ENCODE results near the gene PTMA. TPM values are rescaled to one million over a fixed set of nuclear protein-coding genes. Genes with fewer than 3 reads are reported as not detected.

Gene PTMA
- total and polyA plus RNA-seq, 5 donors from 2014 or later, result 1,458 to 2,131 (median 2,011) TPM

- H3K9me3 Mint-ChIP-seq, result no peaks in the 10 kb centered on the region
- ATAC-seq (ENCODE audit: low read depth in 2 of 2), result no peak
- no peaks in the 10 kb centered on the region for H3K4me1 Mint-ChIP-seq
These were observed 14.4 kb upstream of the PTMA start for GRCh38 chr2:231693956-231694355.

GRCh38 chr2:231696004-231696367, 12.3 kb upstream of the PTMA start:
- Histone ChIP-seq H3K27ac (ENCODE audit: insufficient read depth, low read length, poor library complexity, severe bottlenecking) (no peak overlapping the region), H3K36me3 (ENCODE audit: control insufficient read depth, insufficient read depth, low read length) (no peaks in the 10 kb centered on the region), H3K27me3 (ENCODE audit: control insufficient read depth, insufficient read depth, low read length) (no peaks in the 10 kb centered on the region), H3K9me3 (ENCODE audit: control insufficient read depth in 2 of 2, low read length in 2 of 2) (no peaks in the 10 kb centered on the region), H3K4me1 (ENCODE audit: control insufficient read depth, insufficient read depth, low read length, poor library complexity, severe bottlenecking) (no peaks in the 10 kb centered on the region), H3K4me3 (ENCODE audit: low read depth, low read length) (no peak overlapping the region)
- Mint-ChIP-seq H3K36me3 (no peaks in the 10 kb centered on the region), H3K27ac (no peak overlapping the region), H3K27me3 (peaks cover 5% of the 10 kb centered on the region), H3K9me3 (no peaks in the 10 kb centered on the region), H3K4me1 (no peaks in the 10 kb centered on the region), H3K4me3 (no peak overlapping the region)
- DNase-seq, result no peak
- no peak for ATAC-seq (ENCODE audit: low read depth in 2 of 2)

More at GRCh38 chr2:231693956-231694355, 14.4 kb upstream of the PTMA start:
- Histone ChIP-seq H3K9me3 (ENCODE audit: control insufficient read depth in 2 of 2, low read length in 2 of 2) (no peaks in the 10 kb centered on the region), H3K4me3 (ENCODE audit: low read depth, low read length) (no peak overlapping the region), H3K4me1 (ENCODE audit: control insufficient read depth, insufficient read depth, low read length, poor library complexity, severe bottlenecking) (no peaks in the 10 kb centered on the region), H3K36me3 (ENCODE audit: control insufficient read depth, insufficient read depth, low read length) (no peaks in the 10 kb centered on the region), H3K27me3 (ENCODE audit: control insufficient read depth, insufficient read depth, low read length) (no peaks in the 10 kb centered on the region), H3K27ac (ENCODE audit: insufficient read depth, low read length, poor library complexity, severe bottlenecking) (no peak overlapping the region)
- H3K36me3 Mint-ChIP-seq, result no peaks in the 10 kb centered on the region
- H3K27ac Mint-ChIP-seq, result peak overlapping the region in 1 of 3 donors; percentile 36
- DNase-seq, result no peak
- peaks cover 5% of the 10 kb centered on the region for H3K27me3 Mint-ChIP-seq
- no peak overlapping the region for H3K4me3 Mint-ChIP-seq

- H3K36me3 ChIP-seq (ENCODE audit: control insufficient read depth, insufficient read depth, low read length), result no peaks in the 10 kb centered on the region
- DNase-seq (no peak), ATAC-seq (ENCODE audit: low read depth in 2 of 2) (no peak)
- Mint-ChIP-seq H3K4me3 (no peak overlapping the region), H3K4me1 (peaks cover 0 to 3% (median 1%) of the 10 kb centered on the region in 4 donors), H3K27me3 (peaks cover 5% of the 10 kb centered on the region), H3K9me3 (no peaks in the 10 kb centered on the region), H3K27ac (no peak overlapping the region), H3K36me3 (peaks cover 2% of the 10 kb centered on the region)
- no peak overlapping the region for H3K27ac ChIP-seq (ENCODE audit: insufficient read depth, low read length, poor library complexity, severe bottlenecking)
- H3K27me3 ChIP-seq (ENCODE audit: control insufficient read depth, insufficient read depth, low read length), result no peaks in the 10 kb centered on the region
- no peaks in the 10 kb centered on the region for H3K9me3 ChIP-seq (ENCODE audit: control insufficient read depth in 2 of 2, low read length in 2 of 2)
- H3K4me3 ChIP-seq (ENCODE audit: low read depth, low read length), result no peak overlapping the region
- no peaks in the 10 kb centered on the region for H3K4me1 ChIP-seq (ENCODE audit: control insufficient read depth, insufficient read depth, low read length, poor library complexity, severe bottlenecking)
These were observed 9.3 kb upstream of the PTMA start for GRCh38 chr2:231699006-231699405.

GRCh38 chr2:231701456-231702373, 6.6 kb upstream of the PTMA start:
- peaks cover 0 to 22% (median 13%) of the 10 kb centered on the region in 4 donors for H3K4me1 Mint-ChIP-seq
- H3K4me1 ChIP-seq (ENCODE audit: control insufficient read depth, insufficient read depth, low read length, poor library complexity, severe bottlenecking), result peaks cover 15% of the 10 kb centered on the region
- no peaks in the 10 kb centered on the region for H3K9me3 ChIP-seq (ENCODE audit: control insufficient read depth in 2 of 2, low read length in 2 of 2)
- H3K4me3 Mint-ChIP-seq, result no peak overlapping the region
- H3K4me3 ChIP-seq (ENCODE audit: low read depth, low read length), result no peak overlapping the region
- H3K27me3 ChIP-seq (ENCODE audit: control insufficient read depth, insufficient read depth, low read length), result no peaks in the 10 kb centered on the region
- H3K36me3 Mint-ChIP-seq, result peaks cover 4% of the 10 kb centered on the region
- H3K27ac Mint-ChIP-seq, result no peak overlapping the region
- DNase-seq (no peak), ATAC-seq (ENCODE audit: low read depth in 2 of 2) (no peak)
- no peaks in the 10 kb centered on the region for H3K9me3 Mint-ChIP-seq
- H3K27ac ChIP-seq (ENCODE audit: insufficient read depth, low read length, poor library complexity, severe bottlenecking), result no peak overlapping the region
- no peaks in the 10 kb centered on the region for H3K36me3 ChIP-seq (ENCODE audit: control insufficient read depth, insufficient read depth, low read length)
- peaks cover under 1% of the 10 kb centered on the region for H3K27me3 Mint-ChIP-seq

- Histone ChIP-seq H3K36me3 (ENCODE audit: control insufficient read depth, insufficient read depth, low read length) (no peaks in the 10 kb centered on the region), H3K9me3 (ENCODE audit: control insufficient read depth in 2 of 2, low read length in 2 of 2) (no peaks in the 10 kb centered on the region), H3K4me3 (ENCODE audit: low read depth, low read length) (no peak overlapping the region), H3K27ac (ENCODE audit: insufficient read depth, low read length, poor library complexity, severe bottlenecking) (no peak overlapping the region), H3K27me3 (ENCODE audit: control insufficient read depth, insufficient read depth, low read length) (no peaks in the 10 kb centered on the region), H3K4me1 (ENCODE audit: control insufficient read depth, insufficient read depth, low read length, poor library complexity, severe bottlenecking) (peaks cover 21% of the 10 kb centered on the region)
- peaks cover 0 to 5% (median 0%) of the 10 kb centered on the region in 7 donors for H3K9me3 Mint-ChIP-seq
- H3K4me3 Mint-ChIP-seq, result peak overlapping the region in 3 of 4 donors; percentile 79 to 92 (median 85)
- no peak for ATAC-seq (ENCODE audit: low read depth in 2 of 2)
- H3K4me1 Mint-ChIP-seq, result peaks cover 0 to 32% (median 16%) of the 10 kb centered on the region in 4 donors
- DNase-seq, result no peak
- H3K27ac Mint-ChIP-seq, result peak overlapping the region in 2 of 3 donors; percentile 14 to 65
- peaks cover 7% of the 10 kb centered on the region for H3K36me3 Mint-ChIP-seq
- H3K27me3 Mint-ChIP-seq, result peaks cover 13% of the 10 kb centered on the region
These were observed 4.3 kb upstream of the PTMA start for GRCh38 chr2:231704017-231704416.

- peaks cover 0 to 5% (median 0%) of the 10 kb centered on the region in 7 donors for H3K9me3 Mint-ChIP-seq
- peak overlapping the region; percentile 100 for H3K27ac ChIP-seq (ENCODE audit: insufficient read depth, low read length, poor library complexity, severe bottlenecking)
- peaks cover 9% of the 10 kb centered on the region for H3K36me3 ChIP-seq (ENCODE audit: control insufficient read depth, insufficient read depth, low read length)
- peak overlapping the region; percentile 87 for H3K4me3 ChIP-seq (ENCODE audit: low read depth, low read length)
- H3K27ac Mint-ChIP-seq, result peak overlapping the region; percentile 100
- H3K4me1 Mint-ChIP-seq, result peaks cover 7 to 42% (median 26%) of the 10 kb centered on the region in 4 donors
- no peaks in the 10 kb centered on the region for H3K9me3 ChIP-seq (ENCODE audit: control insufficient read depth in 2 of 2, low read length in 2 of 2)
- ATAC-seq (ENCODE audit: low read depth in 2 of 2) (peak; percentile 47 to 51), DNase-seq (peak; percentile 94 to 99 (median 98))
- H3K4me1 ChIP-seq (ENCODE audit: control insufficient read depth, insufficient read depth, low read length, poor library complexity, severe bottlenecking), result peaks cover 40% of the 10 kb centered on the region
- no peaks in the 10 kb centered on the region for H3K27me3 ChIP-seq (ENCODE audit: control insufficient read depth, insufficient read depth, low read length)
- H3K36me3 Mint-ChIP-seq, result peaks cover 17% of the 10 kb centered on the region
- peaks cover 24% of the 10 kb centered on the region for H3K27me3 Mint-ChIP-seq
- peak overlapping the region; percentile 93 to 99 (median 96) for H3K4me3 Mint-ChIP-seq
These were observed 1.3 kb upstream of the PTMA start for GRCh38 chr2:231706731-231707624.

GRCh38 chr2:231707625-231707926, 749 bp upstream of the PTMA start:
- no peaks in the 10 kb centered on the region for H3K27me3 ChIP-seq (ENCODE audit: control insufficient read depth, insufficient read depth, low read length)
- Mint-ChIP-seq H3K4me3 (peak overlapping the region; percentile 93 to 99 (median 96)), H3K9me3 (peaks cover 0 to 8% (median 0%) of the 10 kb centered on the region in 7 donors), H3K27me3 (peaks cover 29% of the 10 kb centered on the region), H3K36me3 (peaks cover 22% of the 10 kb centered on the region), H3K27ac (peak overlapping the region; percentile 100), H3K4me1 (peaks cover 7 to 48% (median 31%) of the 10 kb centered on the region in 4 donors)
- peak overlapping the region; percentile 100 for H3K27ac ChIP-seq (ENCODE audit: insufficient read depth, low read length, poor library complexity, severe bottlenecking)
- peak overlapping the region; percentile 87 for H3K4me3 ChIP-seq (ENCODE audit: low read depth, low read length)
- H3K4me1 ChIP-seq (ENCODE audit: control insufficient read depth, insufficient read depth, low read length, poor library complexity, severe bottlenecking), result peaks cover 46% of the 10 kb centered on the region
- ATAC-seq (ENCODE audit: low read depth in 2 of 2) (no peak), DNase-seq (peak in 2 of 3 donors; percentile 40 to 67)
- H3K36me3 ChIP-seq (ENCODE audit: control insufficient read depth, insufficient read depth, low read length), result peaks cover 15% of the 10 kb centered on the region
- H3K9me3 ChIP-seq (ENCODE audit: control insufficient read depth in 2 of 2, low read length in 2 of 2), result no peaks in the 10 kb centered on the region
